PC-9 (cell line): ENCODE results near the gene TNFRSF8. TPM values are rescaled to one million over a fixed set of nuclear protein-coding genes. Genes with fewer than 3 reads are reported as not detected.

Experiments
- BruUV-seq: library from RNA; stranded (reverse); fragments of 400-500 nt; replicated peaks from 2 replicates; lab custom pipeline; 2021; lab: Mats Ljungman, UMichigan
- CTCF ChIA-PET: fragments of 300-600 bp; sonication (Branson Sonifier 250); formaldehyde crosslinking; loops from one replicate; lab custom pipeline; 2022; ENCODE audit warnings: antibody characterized with exemption; lab: Charles Lee
- POLR2A ChIA-PET: fragments of 300-600 bp; sonication (Branson Sonifier 250); formaldehyde crosslinking; loops from one replicate; lab custom pipeline; 2022; ENCODE audit warnings: antibody characterized with exemption; ENCODE audit not compliant: unreplicated experiment; lab: Charles Lee
- DNase-seq, 2 experiments: peaks; one replicate each; pipeline versions ENCODE4 v3.0.0 to v3.0.0-alpha.2; 2015 to 2022; ENCODE audit warnings: mixed read lengths in 1 of 2
- H2AFZ ChIP-seq: fragments of 200-600 bp; sonication (generic); 2 replicates; pipeline ENCODE4 v1.8.1; 2017; ENCODE audit warnings: antibody characterized with exemption
- H3F3A ChIP-seq: fragments of 200-600 bp; sonication (generic); 2 replicates; pipeline ENCODE4 v1.8.1; 2017; ENCODE audit warnings: antibody characterized with exemption, mild to moderate bottlenecking, low read depth; ENCODE audit not compliant: insufficient read depth
- H3K27ac ChIP-seq: fragments of 200-600 bp; sonication (generic); 2 replicates; pipeline ENCODE4 v1.6.1; 2016; ENCODE audit warnings: mixed run types
- H3K27me3 ChIP-seq: fragments of 200-600 bp; sonication (generic); 2 replicates; pipeline ENCODE4 v1.6.1; 2016; ENCODE audit warnings: low read depth, mixed run types; ENCODE audit not compliant: insufficient read depth
- H3K36me3 ChIP-seq: fragments of 200-600 bp; sonication (generic); 2 replicates; pipeline ENCODE4 v1.6.1; 2016; ENCODE audit warnings: low read depth, mixed run types
- H3K4me1 ChIP-seq: fragments of 200-600 bp; sonication (generic); replicated peaks from 2 replicates; pipeline ENCODE4 v1.6.1; 2016; ENCODE audit warnings: mixed run types; ENCODE audit not compliant: insufficient read depth
- H3K4me2 ChIP-seq: fragments of 200-600 bp; sonication (generic); 2 replicates; pipeline ENCODE4 v1.6.1; 2017; ENCODE audit warnings: mixed run types
- H3K4me3 ChIP-seq: fragments of 200-600 bp; sonication (generic); 2 replicates; pipeline ENCODE4 v1.6.1; 2016; ENCODE audit warnings: mixed run types
- H3K79me2 ChIP-seq: fragments of 200-600 bp; sonication (generic); 2 replicates; pipeline ENCODE4 v1.6.1; 2017; ENCODE audit warnings: low read depth, mixed run types
- H3K9me2 ChIP-seq: fragments of 200-600 bp; sonication (generic); 2 replicates; pipeline ENCODE4 v1.8.1; 2017; ENCODE audit warnings: mild to moderate bottlenecking; ENCODE audit not compliant: insufficient read depth
- H3K9me3 ChIP-seq: fragments of 200-600 bp; sonication (generic); 2 replicates; pipeline ENCODE4 v1.8.1; 2016; ENCODE audit warnings: low read depth; ENCODE audit not compliant: insufficient read depth
- H4K20me1 ChIP-seq: fragments of 200-600 bp; sonication (generic); 2 replicates; pipeline ENCODE4 v1.8.1; 2017; ENCODE audit not compliant: insufficient read depth
- CTCF ChIP-seq: fragments of 200-600 bp; sonication (generic); conservative IDR thresholded peaks from 2 replicates; pipeline ENCODE4 v1.6.1; 2017; ENCODE audit warnings: mixed run types, antibody characterized with exemption, mild to moderate bottlenecking, moderate library complexity
- EZH2 ChIP-seq: fragments of 200-600 bp; sonication (generic); IDR thresholded peaks from 2 replicates; pipeline ENCODE4 v1.8.0; 2017; ENCODE audit warnings: antibody characterized with exemption, low read depth
- intact Hi-C: fragments of 100-400 bp; cut with micrococcal nuclease; formaldehyde crosslinking; loops from one replicate; pipeline ENCODE4 v1.10.0; 2022; ENCODE audit not compliant: unreplicated experiment
- total RNA-seq: library from RNA; stranded (reverse); gene quantifications from 2 replicates; pipeline ENCODE4 v1.2.3, GENCODE V29; 2021

The TNFRSF8 gene
- total RNA-seq, 1 experiment from 2014 or later: not detected

GRCh38 chr1:12095452-12096263 lies 32.6 kb downstream of the TNFRSF8 start:
- DNase-seq: peak in 1 of 2 experiments; percentile 59
- Histone ChIP-seq H3K36me3 (no peaks in the 10 kb centered on the region), H2AFZ (no peak overlapping the region)

GRCh38 chr1:12096615-12097014 lies 33.5 kb downstream of the TNFRSF8 start:
- intact Hi-C loops: no loop called here
- H4K20me1 ChIP-seq: no peaks in the 10 kb centered on the region
- H3K4me1 ChIP-seq: no peaks in the 10 kb centered on the region
- no peaks in the 10 kb centered on the region for H3K36me3 ChIP-seq
- no peak overlapping the region for H3K4me3 ChIP-seq
- ChIA-PET CTCF (no interaction called here), POLR2A (no interaction called here)
- H3K27me3 ChIP-seq: peaks cover 5% of the 10 kb centered on the region; the same call in 1 of the 2 replicates
- H3K4me2 ChIP-seq: no peak overlapping the region
- no peak for TF ChIP-seq EZH2
- TF ChIP-seq CTCF: no peak
- H3K27ac ChIP-seq: no peak overlapping the region
- no TSS peak for BruUV-seq
- DNase-seq: no peak
- H3K79me2 ChIP-seq: no peaks in the 10 kb centered on the region
- no peaks in the 10 kb centered on the region for H3K9me2 ChIP-seq
- no peak overlapping the region for H2AFZ ChIP-seq
- H3K9me3 ChIP-seq: no peaks in the 10 kb centered on the region
- H3F3A ChIP-seq: no peaks in the 10 kb centered on the region

More at GRCh38 chr1:12095452-12096263, 32.6 kb downstream of the TNFRSF8 start:
- Histone ChIP-seq H3F3A (no peaks in the 10 kb centered on the region), H3K4me3 (no peak overlapping the region), H3K79me2 (no peaks in the 10 kb centered on the region), H3K9me3 (no peaks in the 10 kb centered on the region), H3K4me2 (no peak overlapping the region), H3K27me3 (peaks cover 5% of the 10 kb centered on the region; the same call in 1 of the 2 replicates), H4K20me1 (no peaks in the 10 kb centered on the region), H3K4me1 (no peaks in the 10 kb centered on the region), H3K9me2 (no peaks in the 10 kb centered on the region), H3K27ac (no peak overlapping the region)
- CTCF ChIA-PET: no interaction called here
- TF ChIP-seq EZH2: no peak
- TF ChIP-seq CTCF: no peak
- intact Hi-C loops: no loop called here
- POLR2A ChIA-PET: interaction anchor here (0.5 kb wide), 1 partner anchor 28 kb away, joined by 4 read pairs; no protein-coding TSS in a partner anchor
- BruUV-seq: no TSS peak

- no peaks in the 10 kb centered on the region for H3K9me2 ChIP-seq
- TF ChIP-seq CTCF (no peak), EZH2 (no peak)
- no peak overlapping the region for H3K4me3 ChIP-seq
- CTCF ChIA-PET: no interaction called here
- no peaks in the 10 kb centered on the region for H3K9me3 ChIP-seq
- no peak overlapping the region for H3K27ac ChIP-seq
- no peaks in the 10 kb centered on the region for H3K27me3 ChIP-seq
- H3F3A ChIP-seq: no peaks in the 10 kb centered on the region
- H3K4me1 ChIP-seq: no peaks in the 10 kb centered on the region
- no peaks in the 10 kb centered on the region for H3K79me2 ChIP-seq
- intact Hi-C loops: no loop called here
- no peak for DNase-seq
- no peak overlapping the region for H2AFZ ChIP-seq
- POLR2A ChIA-PET: no interaction called here
- no peaks in the 10 kb centered on the region for H4K20me1 ChIP-seq
- no TSS peak for BruUV-seq
- H3K4me2 ChIP-seq: no peak overlapping the region
- H3K36me3 ChIP-seq: no peaks in the 10 kb centered on the region
These were observed 34.2 kb downstream of the TNFRSF8 start for GRCh38 chr1:12097321-12097720.
